Neural progenitor cell (in vitro differentiated cells): ENCODE results near the gene PRDM7. TPM values are rescaled to one million over a fixed set of nuclear protein-coding genes. Genes with fewer than 3 reads are reported as not detected.
A peak's percentile ranks its signal among the peaks of the same experiment; 100 is the strongest.

ENCODE experiments used
- DNase-seq: peaks from one replicate; pipeline ENCODE4 v3.0.0-alpha.2; 2016; ENCODE audit warnings: low spot score
- H2AFZ ChIP-seq: fragments of 200-600 bp; sonication (generic); replicated peaks from 2 replicates; pipeline ENCODE4 v1.6.1; 2016; ENCODE audit warnings: antibody characterized with exemption
- H3F3A ChIP-seq: fragments of 200-600 bp; sonication (generic); 2 replicates; pipeline ENCODE4 v1.6.1; 2016; ENCODE audit warnings: antibody characterized with exemption, low read depth
- H3K27ac ChIP-seq: fragments of 200-600 bp; sonication (generic); 2 replicates; pipeline ENCODE4 v1.5.1; 2016; ENCODE audit warnings: mild to moderate bottlenecking
- H3K27me3 ChIP-seq: fragments of 200-600 bp; sonication (generic); 2 replicates; pipeline ENCODE4 v1.6.1; 2016; ENCODE audit warnings: mild to moderate bottlenecking, moderate library complexity
- H3K36me3 ChIP-seq: fragments of 200-600 bp; sonication (generic); 2 replicates; pipeline ENCODE4 v1.5.1; 2016
- H3K4me1 ChIP-seq: fragments of 200-600 bp; sonication (generic); 2 replicates; pipeline ENCODE4 v1.6.1; 2016; ENCODE audit warnings: mixed run types
- H3K4me2 ChIP-seq: fragments of 200-600 bp; sonication (generic); 2 replicates; pipeline ENCODE4 v1.6.1; 2016
- H3K4me3 ChIP-seq: fragments of 200-600 bp; sonication (generic); 2 replicates; pipeline ENCODE4 v1.5.1; 2016
- H3K79me2 ChIP-seq: fragments of 200-600 bp; sonication (generic); 2 replicates; pipeline ENCODE4 v1.6.1; 2016; ENCODE audit warnings: low read depth
- H3K9ac ChIP-seq: fragments of 200-600 bp; sonication (generic); 2 replicates; pipeline ENCODE4 v1.6.1; 2016
- H3K9me3 ChIP-seq: fragments of 200-600 bp; sonication (generic); 2 replicates; pipeline ENCODE4 v1.5.1; 2016; ENCODE audit warnings: low read depth
- H4K20me1 ChIP-seq: fragments of 200-600 bp; sonication (generic); 2 replicates; pipeline ENCODE4 v1.6.1; 2016; ENCODE audit warnings: low read depth
- H3K27ac Mint-ChIP-seq: 3 replicates; pipeline ENCODE4 v1.8.0; 2021; ENCODE audit warnings: mixed read lengths
- H3K27me3 Mint-ChIP-seq: 2 replicates; pipeline ENCODE4 v1.8.0; 2022; ENCODE audit warnings: low read depth, mild to moderate bottlenecking, inconsistent platforms, moderate library complexity, mixed read lengths; ENCODE audit not compliant: insufficient read depth
- H3K36me3 Mint-ChIP-seq: 3 replicates; pipeline ENCODE4 v1.8.0; 2021; ENCODE audit warnings: mixed read lengths
- H3K4me1 Mint-ChIP-seq: 3 replicates; pipeline ENCODE4 v1.8.0; 2021; ENCODE audit warnings: mixed read lengths
- H3K4me3 Mint-ChIP-seq: 3 replicates; pipeline ENCODE4 v1.8.0; 2021; ENCODE audit warnings: mild to moderate bottlenecking, moderate library complexity, mixed read lengths
- H3K9me3 Mint-ChIP-seq: 3 replicates; pipeline ENCODE4 v1.8.0; 2020; ENCODE audit warnings: mixed read lengths
- EZH2 ChIP-seq: fragments of 200-600 bp; sonication (generic); IDR thresholded peaks from 2 replicates; pipeline ENCODE4 v1.6.1; 2017; ENCODE audit warnings: antibody characterized with exemption, mild to moderate bottlenecking, moderate library complexity
- EZH2phosphoT487 ChIP-seq: fragments of 200-600 bp; sonication (generic); IDR thresholded peaks from 2 replicates; pipeline ENCODE4 v1.6.1; 2017; ENCODE audit warnings: antibody characterized with exemption
- total RNA-seq: library from RNA; depleted of rRNA; stranded (reverse); fragments of >200 nt; gene quantifications from 2 replicates; pipeline ENCODE4 v1.2.3, GENCODE V29; 2015; ENCODE audit warnings: low replicate concordance
- TF ChIP-seq, protein P1 (sequence below): fragments of 200-600 bp; sonication (generic); IDR thresholded peaks from 2 replicates; pipeline ENCODE4 v1.5.1; 2017; ENCODE audit warnings: antibody characterized with exemption, mild to moderate bottlenecking

The PRDM7 gene
- total RNA-seq, 1 donor from 2014 or later = not detected

DNA sequence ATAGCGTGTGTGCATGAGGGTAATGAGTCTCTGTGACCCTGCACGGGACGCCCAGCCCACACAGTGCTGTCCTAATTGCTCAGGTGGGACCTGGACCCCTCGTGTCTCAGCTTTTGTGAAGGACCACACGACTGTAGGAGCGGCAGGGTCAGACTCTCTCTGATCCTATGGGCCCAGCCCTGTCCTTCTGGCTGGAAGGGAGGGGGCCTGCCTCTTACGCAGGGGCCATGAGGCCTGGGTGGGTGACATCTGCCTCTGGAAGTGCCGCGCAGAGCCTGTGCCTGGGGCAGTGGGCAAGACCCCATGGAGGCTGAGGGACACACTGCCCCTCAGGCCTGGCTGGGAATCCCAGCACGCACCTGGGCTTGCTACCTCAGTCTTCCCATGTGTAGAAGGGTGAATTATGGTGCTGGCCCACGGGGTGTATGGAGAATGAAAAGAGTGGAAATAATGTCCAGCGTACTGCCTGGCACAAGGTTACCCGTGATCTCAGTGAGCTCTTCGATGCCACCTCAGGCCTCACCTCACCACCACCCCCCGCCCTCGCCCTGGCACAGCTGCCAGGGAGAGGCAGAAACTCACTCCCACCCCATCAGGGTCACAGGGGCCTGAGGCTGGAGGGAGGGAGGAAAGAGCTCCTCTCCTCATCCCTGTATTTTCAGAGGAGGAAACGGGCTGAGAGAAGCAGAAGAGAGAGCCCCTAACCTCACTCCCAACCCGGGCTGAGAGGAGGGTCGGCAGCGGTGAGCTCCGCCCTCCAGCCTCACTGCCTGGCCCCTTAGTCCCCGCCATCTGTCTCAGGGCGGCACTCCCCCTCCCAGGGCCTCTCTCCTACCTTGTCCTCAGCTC, 30.8 kb downstream of the PRDM7 start:
- Histone ChIP-seq H3K9ac (no peak overlapping the region), H3K4me3 (peak overlapping the region; percentile 46), H3K4me1 (peaks cover 10% of the 10 kb centered on the region), H3K79me2 (no peaks in the 10 kb centered on the region), H4K20me1 (no peaks in the 10 kb centered on the region), H3K36me3 (no peaks in the 10 kb centered on the region), H2AFZ (peak overlapping the region; percentile 38), H3F3A (peaks cover 23% of the 10 kb centered on the region), H3K27ac (no peak overlapping the region), H3K4me2 (peak overlapping the region; percentile 90), H3K27me3 (peaks cover 7% of the 10 kb centered on the region), H3K9me3 (no peaks in the 10 kb centered on the region)
- Mint-ChIP-seq H3K27ac (no peak overlapping the region), H3K36me3 (no peaks in the 10 kb centered on the region), H3K4me3 (peak overlapping the region; percentile 50), H3K4me1 (peaks cover 13% of the 10 kb centered on the region), H3K9me3 (no peaks in the 10 kb centered on the region), H3K27me3 (peaks cover 10% of the 10 kb centered on the region)
- TF ChIP-seq, protein P1, sequence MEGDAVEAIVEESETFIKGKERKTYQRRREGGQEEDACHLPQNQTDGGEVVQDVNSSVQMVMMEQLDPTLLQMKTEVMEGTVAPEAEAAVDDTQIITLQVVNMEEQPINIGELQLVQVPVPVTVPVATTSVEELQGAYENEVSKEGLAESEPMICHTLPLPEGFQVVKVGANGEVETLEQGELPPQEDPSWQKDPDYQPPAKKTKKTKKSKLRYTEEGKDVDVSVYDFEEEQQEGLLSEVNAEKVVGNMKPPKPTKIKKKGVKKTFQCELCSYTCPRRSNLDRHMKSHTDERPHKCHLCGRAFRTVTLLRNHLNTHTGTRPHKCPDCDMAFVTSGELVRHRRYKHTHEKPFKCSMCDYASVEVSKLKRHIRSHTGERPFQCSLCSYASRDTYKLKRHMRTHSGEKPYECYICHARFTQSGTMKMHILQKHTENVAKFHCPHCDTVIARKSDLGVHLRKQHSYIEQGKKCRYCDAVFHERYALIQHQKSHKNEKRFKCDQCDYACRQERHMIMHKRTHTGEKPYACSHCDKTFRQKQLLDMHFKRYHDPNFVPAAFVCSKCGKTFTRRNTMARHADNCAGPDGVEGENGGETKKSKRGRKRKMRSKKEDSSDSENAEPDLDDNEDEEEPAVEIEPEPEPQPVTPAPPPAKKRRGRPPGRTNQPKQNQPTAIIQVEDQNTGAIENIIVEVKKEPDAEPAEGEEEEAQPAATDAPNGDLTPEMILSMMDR = no peak
- no peak for TF ChIP-seq EZH2phosphoT487
- TF ChIP-seq EZH2 = no peak
- no peak for DNase-seq

DNA sequence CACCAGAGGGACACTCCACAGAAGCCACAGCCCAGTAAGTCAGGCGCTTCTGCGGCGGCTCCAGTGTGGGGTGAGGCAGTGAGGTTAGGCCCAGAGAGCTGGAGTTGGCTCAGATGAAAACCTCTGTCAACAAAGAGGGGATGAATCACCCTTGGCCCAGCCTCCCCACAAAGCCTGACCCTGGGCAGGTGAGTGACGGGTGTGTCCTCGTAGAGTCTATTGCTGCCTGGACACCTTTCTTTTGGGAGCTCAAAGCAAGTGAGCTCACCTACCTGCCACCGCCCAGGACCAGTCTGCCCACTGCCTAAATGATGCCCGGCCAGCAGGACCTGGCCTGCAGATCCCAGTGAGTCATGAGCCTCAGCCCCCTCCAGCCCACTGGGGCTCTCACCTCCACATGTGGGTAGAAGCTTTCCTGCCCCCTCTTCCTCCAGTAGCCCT, 33.0 kb downstream of the PRDM7 start:
- Histone ChIP-seq H3K79me2 (no peaks in the 10 kb centered on the region), H3K36me3 (no peaks in the 10 kb centered on the region), H2AFZ (no peak overlapping the region), H4K20me1 (no peaks in the 10 kb centered on the region), H3K27ac (no peak overlapping the region), H3K4me2 (no peak overlapping the region), H3K9ac (no peak overlapping the region), H3K9me3 (no peaks in the 10 kb centered on the region), H3K4me3 (no peak overlapping the region), H3K27me3 (peaks cover 7% of the 10 kb centered on the region), H3F3A (peaks cover 23% of the 10 kb centered on the region), H3K4me1 (peaks cover 10% of the 10 kb centered on the region)
- Mint-ChIP-seq H3K27ac (no peak overlapping the region), H3K36me3 (no peaks in the 10 kb centered on the region), H3K9me3 (no peaks in the 10 kb centered on the region), H3K4me1 (peaks cover 13% of the 10 kb centered on the region), H3K27me3 (peaks cover 10% of the 10 kb centered on the region), H3K4me3 (no peak overlapping the region)
- no peak for DNase-seq
- TF ChIP-seq, protein P1 = no peak
- no peak for TF ChIP-seq EZH2
- TF ChIP-seq EZH2phosphoT487 = no peak

DNA sequence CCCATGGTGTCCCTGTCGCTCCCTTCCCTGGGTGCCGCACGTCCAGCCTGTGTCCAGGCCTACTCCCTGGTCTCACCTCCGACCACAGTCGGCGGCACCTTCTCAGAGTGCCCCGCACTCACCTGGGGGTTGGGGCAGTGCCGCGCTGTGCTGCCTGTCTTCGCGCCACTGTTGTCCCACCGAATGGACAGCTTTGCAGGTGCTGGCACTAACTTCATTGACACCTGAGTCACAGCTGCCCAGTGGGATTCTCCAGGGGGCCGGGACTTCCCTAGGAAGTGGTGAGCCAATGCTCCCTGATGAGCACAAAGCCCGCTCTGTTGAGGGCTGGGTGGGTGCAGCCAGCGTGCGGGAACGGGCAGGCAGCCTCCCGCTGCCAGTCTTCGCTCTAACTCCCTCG, 33.6 kb downstream of the PRDM7 start:
- Histone ChIP-seq H3K27me3 (peaks cover 7% of the 10 kb centered on the region), H4K20me1 (no peaks in the 10 kb centered on the region), H3K9me3 (no peaks in the 10 kb centered on the region), H3K4me1 (peaks cover 10% of the 10 kb centered on the region), H3K27ac (no peak overlapping the region), H3K9ac (no peak overlapping the region), H3K79me2 (no peaks in the 10 kb centered on the region), H3K4me3 (no peak overlapping the region), H3F3A (peaks cover 20% of the 10 kb centered on the region), H2AFZ (no peak overlapping the region), H3K36me3 (no peaks in the 10 kb centered on the region), H3K4me2 (no peak overlapping the region)
- TF ChIP-seq EZH2phosphoT487 = no peak
- TF ChIP-seq, protein P1 = no peak
- TF ChIP-seq EZH2 = no peak
- no peaks in the 10 kb centered on the region for H3K36me3 Mint-ChIP-seq
- DNase-seq = no peak
- H3K4me1 Mint-ChIP-seq = peaks cover 10% of the 10 kb centered on the region
- H3K9me3 Mint-ChIP-seq = no peaks in the 10 kb centered on the region
- H3K27me3 Mint-ChIP-seq = peaks cover 10% of the 10 kb centered on the region
- no peak overlapping the region for H3K4me3 Mint-ChIP-seq
- H3K27ac Mint-ChIP-seq = no peak overlapping the region
